Liver (tissue), 9 donors: Measurements from ENCODE around the gene KLC3. TPM values are rescaled to one million over a fixed set of nuclear protein-coding genes. Genes with fewer than 3 reads are reported as not detected.

Experiments used
- DNase-seq: peaks from one replicate; pipeline ENCODE4 v3.0.0-alpha.2; 2017; ENCODE audit warnings: low spot score
- H3K27ac ChIP-seq, 2 donors: one replicate each; pipeline ENCODE4 v1.7.0; 2013; ENCODE audit warnings: inconsistent platforms in 2 of 2, low read length in 2 of 2, control low read depth in 1 of 2, low read depth in 1 of 2, mild to moderate bottlenecking in 1 of 2
- H3K27me3 ChIP-seq, 4 donors: one replicate each; pipeline versions ENCODE4 v1.6.1 to v1.7.0; 2013; ENCODE audit warnings: low read length in 3 of 4, inconsistent platforms in 1 of 4, mild to moderate bottlenecking in 1 of 4, moderate library complexity in 1 of 4; ENCODE audit not compliant: control insufficient read depth in 4 of 4, insufficient read depth in 4 of 4
- H3K36me3 ChIP-seq, 4 donors: one replicate each; pipeline versions ENCODE4 v1.6.1 to v1.7.0; 2013; ENCODE audit warnings: low read length in 3 of 4, mild to moderate bottlenecking in 3 of 4, low read depth in 1 of 4, moderate library complexity in 1 of 4; ENCODE audit not compliant: control insufficient read depth in 4 of 4, insufficient read depth in 3 of 4
- H3K4me1 ChIP-seq, 4 donors: one replicate each; pipeline versions ENCODE4 v1.6.1 to v1.7.0; 2013; ENCODE audit warnings: low read length in 3 of 4, mild to moderate bottlenecking in 3 of 4, moderate library complexity in 1 of 4; ENCODE audit not compliant: control insufficient read depth in 4 of 4, insufficient read depth in 4 of 4
- H3K4me3 ChIP-seq, 3 donors: one replicate each; pipeline versions ENCODE4 v1.6.1 to v1.7.0; 2013; ENCODE audit warnings: low read length in 3 of 3, control low read depth in 1 of 3, low read depth in 1 of 3, mild to moderate bottlenecking in 1 of 3
- H3K9ac ChIP-seq, 2 donors: one replicate each; pipeline ENCODE4 v1.7.0; 2013; ENCODE audit warnings: low read length in 2 of 2, mild to moderate bottlenecking in 2 of 2, moderate library complexity in 2 of 2, control low read depth in 1 of 2, low read depth in 1 of 2
- H3K9me3 ChIP-seq, 4 donors: one replicate each; pipeline versions ENCODE4 v1.6.1 to v1.7.0; 2013; ENCODE audit warnings: low read length in 3 of 4; ENCODE audit not compliant: control insufficient read depth in 4 of 4
- EGR1 ChIP-seq, 2 donors: IDR thresholded peaks; 2 replicates each; pipeline ENCODE4 v1.6.1; 2016 to 2018; ENCODE audit warnings: antibody characterized with exemption in 2 of 2, low read depth in 2 of 2
- FOXA1 ChIP-seq: IDR thresholded peaks from 2 replicates; pipeline ENCODE4 v1.6.1; 2016; ENCODE audit warnings: antibody characterized with exemption
- FOXA2 ChIP-seq: IDR thresholded peaks from 2 replicates; pipeline ENCODE4 v1.6.1; 2016; ENCODE audit warnings: antibody characterized with exemption
- GABPA ChIP-seq, 2 donors: IDR thresholded peaks in 1 of 2; conservative IDR thresholded peaks in 1 of 2; 2 replicates each; pipeline ENCODE4 v1.6.1; 2016; ENCODE audit warnings: antibody characterized with exemption in 2 of 2, mild to moderate bottlenecking in 1 of 2, moderate library complexity in 1 of 2
- HNF4A ChIP-seq, 2 donors: conservative IDR thresholded peaks; 2 replicates each; pipeline ENCODE4 v1.6.1; 2016; ENCODE audit warnings: antibody characterized with exemption in 2 of 2, mild to moderate bottlenecking in 2 of 2
- NR2F2 ChIP-seq: IDR thresholded peaks from 2 replicates; pipeline ENCODE4 v1.6.1; 2016; ENCODE audit warnings: antibody characterized with exemption
- RAD21 ChIP-seq, 2 donors: IDR thresholded peaks; 2 replicates each; pipeline ENCODE4 v1.6.1; 2016; ENCODE audit warnings: antibody characterized with exemption in 2 of 2, mild to moderate bottlenecking in 2 of 2
- RXRA ChIP-seq, 2 donors: IDR thresholded peaks; 2 replicates each; pipeline ENCODE4 v1.6.1; 2017 to 2018; ENCODE audit warnings: antibody characterized with exemption in 2 of 2, mild to moderate bottlenecking in 1 of 2
- SP1 ChIP-seq: IDR thresholded peaks from 2 replicates; pipeline ENCODE4 v1.6.1; 2018; ENCODE audit warnings: antibody characterized with exemption, mild to moderate bottlenecking
- TAF1 ChIP-seq: conservative IDR thresholded peaks from 2 replicates; pipeline ENCODE4 v1.6.1; 2016; ENCODE audit warnings: antibody characterized with exemption, mild to moderate bottlenecking
- YY1 ChIP-seq: IDR thresholded peaks from 2 replicates; pipeline ENCODE4 v1.6.1; 2016; ENCODE audit warnings: antibody characterized with exemption, mild to moderate bottlenecking
- WGBS: extraction: QIAGEN DNeasy Blood & Tissue Kit; methylation state at CpG from one replicate; pipeline ENCODE4 v1.1.7; 2013; 5-methylcytosine and 5-hydroxymethylcytosine counted together
- polyA plus RNA-seq, 2 donors: library from polyadenylated mRNA; stranded (reverse) in 1 of 2; unstranded in 1 of 2; fragments of 200-250 nt in 1 of 2; fragments of >200 nt in 1 of 2; fragmentation: Nextera tagmentation in 1 of 2; extraction: Ambion mirVana in 1 of 2; gene quantifications; one replicate each; pipeline versions ENCODE4 v1.2.1 to v1.2.3, GENCODE V29; 2013 to 2015
- total RNA-seq, 2 donors: library from RNA; depleted of rRNA; stranded (reverse); fragments of >200 nt; gene quantifications; one replicate each; pipeline ENCODE4 v1.2.3, GENCODE V29; 2014
- TF ChIP-seq, protein P1 (sequence below): IDR thresholded peaks from 2 replicates; pipeline ENCODE4 v1.6.1; 2016; ENCODE audit warnings: antibody characterized with exemption
- TF ChIP-seq, protein P2 (sequence below): IDR thresholded peaks from 2 replicates; pipeline ENCODE4 v1.6.1; 2016; ENCODE audit warnings: antibody characterized with exemption
- TF ChIP-seq, protein P3 (sequence below): IDR thresholded peaks from 2 replicates; pipeline ENCODE4 v1.6.1; 2016; ENCODE audit warnings: antibody characterized with exemption, mild to moderate bottlenecking
- TF ChIP-seq, protein P4 (sequence below): fragments of 150-350 bp; IDR thresholded peaks from 2 replicates; pipeline ENCODE4 v1.5.1; 2017; ENCODE audit warnings: improper control_type of control experiment, low read depth, low read length; ENCODE audit not compliant: missing input control
- TF ChIP-seq, protein P5 (sequence below): IDR thresholded peaks from 2 replicates; pipeline ENCODE4 v1.6.1; 2016; ENCODE audit warnings: antibody characterized with exemption
- donor health status: healthy.
- donor health status: healthy.
- donor health status: healthy.
- donor health status: healthy.
- donor health status: healthy.

KLC3 gene
- total and polyA plus RNA-seq, 4 donors = 0.08 to 1.3 (median 0.08) TPM; not detected in 1

DNA sequence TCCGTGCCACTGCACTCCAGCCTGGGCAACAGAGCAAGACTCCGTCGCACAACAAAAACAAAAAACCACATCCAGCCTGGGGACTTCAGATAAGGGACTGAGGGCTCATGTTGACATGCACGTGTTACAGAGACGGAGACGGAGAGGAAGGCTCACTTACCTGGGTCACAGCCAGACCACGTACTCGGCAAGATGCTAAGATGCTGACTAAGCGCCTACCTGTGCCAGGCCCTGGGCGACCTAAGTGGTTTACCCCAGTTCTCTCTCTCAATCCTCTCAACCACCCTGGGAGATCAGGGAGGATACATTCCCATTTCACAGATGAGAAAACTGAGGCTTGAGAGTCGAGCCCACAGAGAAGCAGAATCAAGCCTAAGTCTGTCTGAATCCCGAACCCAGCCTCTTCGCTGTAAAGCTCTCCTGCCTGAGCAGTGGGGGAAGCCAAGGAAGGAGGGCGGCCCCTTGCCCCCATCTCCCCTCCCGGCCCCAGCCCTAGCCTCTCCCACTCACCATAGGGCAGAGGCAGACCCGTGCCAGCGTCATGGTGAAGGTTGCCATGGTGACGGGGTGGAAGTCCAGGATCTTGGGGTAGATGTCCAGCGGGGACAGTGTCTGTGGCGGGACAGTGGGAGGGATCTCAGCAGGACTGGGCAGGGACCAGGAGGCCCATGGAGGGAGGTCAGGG lies 16.4 kb downstream of the KLC3 start:
- Histone ChIP-seq H3K4me3 (no peak overlapping the region), H3K4me1 (no peaks in the 10 kb centered on the region), H3K36me3 (peaks cover 0 to 44% (median 5%) of the 10 kb centered on the region in 4 donors), H3K27ac (no peak overlapping the region), H3K9ac (no peak overlapping the region), H3K9me3 (no peaks in the 10 kb centered on the region), H3K27me3 (no peaks in the 10 kb centered on the region)
- TF ChIP-seq FOXA1 (no peak), EGR1 (IDR thresholded peaks at IDR 0.05; ENCODE audit: low read depth in 2 of 2) (no peak), FOXA2 (no peak), YY1 (no peak), GABPA (IDR thresholded peaks at IDR 0.05 in 1 of 2, conservative IDR thresholded peaks at IDR 0.05 in 1 of 2) (no peak), RAD21 (IDR thresholded peaks at IDR 0.05) (no peak), HNF4A (conservative IDR thresholded peaks at IDR 0.05) (no peak), SP1 (no peak), NR2F2 (no peak), TAF1 (no peak)
- TF ChIP-seq, protein P1, sequence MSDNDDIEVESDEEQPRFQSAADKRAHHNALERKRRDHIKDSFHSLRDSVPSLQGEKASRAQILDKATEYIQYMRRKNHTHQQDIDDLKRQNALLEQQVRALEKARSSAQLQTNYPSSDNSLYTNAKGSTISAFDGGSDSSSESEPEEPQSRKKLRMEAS = no peak
- TF ChIP-seq, protein P2, sequence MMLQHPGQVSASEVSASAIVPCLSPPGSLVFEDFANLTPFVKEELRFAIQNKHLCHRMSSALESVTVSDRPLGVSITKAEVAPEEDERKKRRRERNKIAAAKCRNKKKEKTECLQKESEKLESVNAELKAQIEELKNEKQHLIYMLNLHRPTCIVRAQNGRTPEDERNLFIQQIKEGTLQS = no peak
- TF ChIP-seq, protein P3, sequence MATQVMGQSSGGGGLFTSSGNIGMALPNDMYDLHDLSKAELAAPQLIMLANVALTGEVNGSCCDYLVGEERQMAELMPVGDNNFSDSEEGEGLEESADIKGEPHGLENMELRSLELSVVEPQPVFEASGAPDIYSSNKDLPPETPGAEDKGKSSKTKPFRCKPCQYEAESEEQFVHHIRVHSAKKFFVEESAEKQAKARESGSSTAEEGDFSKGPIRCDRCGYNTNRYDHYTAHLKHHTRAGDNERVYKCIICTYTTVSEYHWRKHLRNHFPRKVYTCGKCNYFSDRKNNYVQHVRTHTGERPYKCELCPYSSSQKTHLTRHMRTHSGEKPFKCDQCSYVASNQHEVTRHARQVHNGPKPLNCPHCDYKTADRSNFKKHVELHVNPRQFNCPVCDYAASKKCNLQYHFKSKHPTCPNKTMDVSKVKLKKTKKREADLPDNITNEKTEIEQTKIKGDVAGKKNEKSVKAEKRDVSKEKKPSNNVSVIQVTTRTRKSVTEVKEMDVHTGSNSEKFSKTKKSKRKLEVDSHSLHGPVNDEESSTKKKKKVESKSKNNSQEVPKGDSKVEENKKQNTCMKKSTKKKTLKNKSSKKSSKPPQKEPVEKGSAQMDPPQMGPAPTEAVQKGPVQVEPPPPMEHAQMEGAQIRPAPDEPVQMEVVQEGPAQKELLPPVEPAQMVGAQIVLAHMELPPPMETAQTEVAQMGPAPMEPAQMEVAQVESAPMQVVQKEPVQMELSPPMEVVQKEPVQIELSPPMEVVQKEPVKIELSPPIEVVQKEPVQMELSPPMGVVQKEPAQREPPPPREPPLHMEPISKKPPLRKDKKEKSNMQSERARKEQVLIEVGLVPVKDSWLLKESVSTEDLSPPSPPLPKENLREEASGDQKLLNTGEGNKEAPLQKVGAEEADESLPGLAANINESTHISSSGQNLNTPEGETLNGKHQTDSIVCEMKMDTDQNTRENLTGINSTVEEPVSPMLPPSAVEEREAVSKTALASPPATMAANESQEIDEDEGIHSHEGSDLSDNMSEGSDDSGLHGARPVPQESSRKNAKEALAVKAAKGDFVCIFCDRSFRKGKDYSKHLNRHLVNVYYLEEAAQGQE = no peak
- TF ChIP-seq, protein P4, sequence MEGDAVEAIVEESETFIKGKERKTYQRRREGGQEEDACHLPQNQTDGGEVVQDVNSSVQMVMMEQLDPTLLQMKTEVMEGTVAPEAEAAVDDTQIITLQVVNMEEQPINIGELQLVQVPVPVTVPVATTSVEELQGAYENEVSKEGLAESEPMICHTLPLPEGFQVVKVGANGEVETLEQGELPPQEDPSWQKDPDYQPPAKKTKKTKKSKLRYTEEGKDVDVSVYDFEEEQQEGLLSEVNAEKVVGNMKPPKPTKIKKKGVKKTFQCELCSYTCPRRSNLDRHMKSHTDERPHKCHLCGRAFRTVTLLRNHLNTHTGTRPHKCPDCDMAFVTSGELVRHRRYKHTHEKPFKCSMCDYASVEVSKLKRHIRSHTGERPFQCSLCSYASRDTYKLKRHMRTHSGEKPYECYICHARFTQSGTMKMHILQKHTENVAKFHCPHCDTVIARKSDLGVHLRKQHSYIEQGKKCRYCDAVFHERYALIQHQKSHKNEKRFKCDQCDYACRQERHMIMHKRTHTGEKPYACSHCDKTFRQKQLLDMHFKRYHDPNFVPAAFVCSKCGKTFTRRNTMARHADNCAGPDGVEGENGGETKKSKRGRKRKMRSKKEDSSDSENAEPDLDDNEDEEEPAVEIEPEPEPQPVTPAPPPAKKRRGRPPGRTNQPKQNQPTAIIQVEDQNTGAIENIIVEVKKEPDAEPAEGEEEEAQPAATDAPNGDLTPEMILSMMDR = no peak
- WGBS = 90% methylated on average over 20 of the region's 20 CpGs
- DNase-seq = no peak

DNA sequence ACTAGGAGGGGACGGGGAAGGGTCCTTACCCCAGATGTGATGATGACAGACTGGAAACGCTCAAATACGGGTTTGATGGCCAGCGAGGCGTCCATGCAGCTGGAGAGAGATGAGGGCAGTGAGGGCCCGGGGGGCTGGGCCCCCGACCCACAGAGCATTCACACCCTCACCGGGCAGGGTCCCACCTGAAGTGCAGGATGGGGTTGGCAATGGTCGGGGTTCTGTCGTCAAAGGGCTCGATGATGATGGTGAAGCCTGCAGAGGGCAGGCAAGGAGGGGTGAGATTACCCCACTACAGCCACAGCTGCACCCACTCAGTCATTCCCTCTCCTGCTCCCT lies 16.9 kb downstream of the KLC3 start:
- Histone ChIP-seq H3K36me3 (peaks cover 0 to 40% (median 5%) of the 10 kb centered on the region in 4 donors), H3K9me3 (no peaks in the 10 kb centered on the region), H3K27me3 (no peaks in the 10 kb centered on the region), H3K4me1 (no peaks in the 10 kb centered on the region), H3K27ac (no peak overlapping the region), H3K4me3 (no peak overlapping the region), H3K9ac (no peak overlapping the region)
- 94% methylated on average over 11 of the region's 11 CpGs for WGBS
- no peak for DNase-seq
- TF ChIP-seq YY1 (no peak), FOXA2 (no peak), EGR1 (IDR thresholded peaks at IDR 0.05; ENCODE audit: low read depth in 2 of 2) (no peak), RAD21 (IDR thresholded peaks at IDR 0.05) (no peak), RXRA (IDR thresholded peaks at IDR 0.05) (no peak), HNF4A (conservative IDR thresholded peaks at IDR 0.05) (no peak), GABPA (IDR thresholded peaks at IDR 0.05 in 1 of 2, conservative IDR thresholded peaks at IDR 0.05 in 1 of 2) (no peak), NR2F2 (no peak)
- TF ChIP-seq, protein P2 = no peak
- TF ChIP-seq, protein P3 = no peak
- TF ChIP-seq, protein P5, sequence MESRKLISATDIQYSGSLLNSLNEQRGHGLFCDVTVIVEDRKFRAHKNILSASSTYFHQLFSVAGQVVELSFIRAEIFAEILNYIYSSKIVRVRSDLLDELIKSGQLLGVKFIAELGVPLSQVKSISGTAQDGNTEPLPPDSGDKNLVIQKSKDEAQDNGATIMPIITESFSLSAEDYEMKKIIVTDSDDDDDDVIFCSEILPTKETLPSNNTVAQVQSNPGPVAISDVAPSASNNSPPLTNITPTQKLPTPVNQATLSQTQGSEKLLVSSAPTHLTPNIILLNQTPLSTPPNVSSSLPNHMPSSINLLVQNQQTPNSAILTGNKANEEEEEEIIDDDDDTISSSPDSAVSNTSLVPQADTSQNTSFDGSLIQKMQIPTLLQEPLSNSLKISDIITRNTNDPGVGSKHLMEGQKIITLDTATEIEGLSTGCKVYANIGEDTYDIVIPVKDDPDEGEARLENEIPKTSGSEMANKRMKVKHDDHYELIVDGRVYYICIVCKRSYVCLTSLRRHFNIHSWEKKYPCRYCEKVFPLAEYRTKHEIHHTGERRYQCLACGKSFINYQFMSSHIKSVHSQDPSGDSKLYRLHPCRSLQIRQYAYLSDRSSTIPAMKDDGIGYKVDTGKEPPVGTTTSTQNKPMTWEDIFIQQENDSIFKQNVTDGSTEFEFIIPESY = no peak
- TF ChIP-seq, protein P4 = no peak
